RKO (cell line): ENCODE data around the gene PTP4A2.
"Not testable (repeated sequence)": the region's sequence is repeated elsewhere in the genome, so short reads cannot be mapped to it uniquely, and the experiment has no call there.

Source experiments
- DNase-seq: peaks from one replicate; pipeline ENCODE4 v3.0.0-alpha.2; 2016; ENCODE audit warnings: low spot score

Gene PTP4A2

GRCh38 chr1:31924839-31925238, 13.3 kb downstream of the PTP4A2 start:
- DNase-seq: no peak

- no peak for DNase-seq
These were observed 14.2 kb downstream of the PTP4A2 start for GRCh38 chr1:31923901-31924535.

- no peak for DNase-seq
These were observed 17.2 kb downstream of the PTP4A2 start for GRCh38 chr1:31920956-31921355.

GRCh38 chr1:31919591-31919990, 18.6 kb downstream of the PTP4A2 start:
- no peak for DNase-seq

- DNase-seq: no peak
These were observed 22.7 kb downstream of the PTP4A2 start for GRCh38 chr1:31915438-31915837.

GRCh38 chr1:31913968-31914367, 24.2 kb downstream of the PTP4A2 start:
- DNase-seq: no peak

GRCh38 chr1:31912839-31913239, 25.3 kb downstream of the PTP4A2 start:
- no peak for DNase-seq

GRCh38 chr1:31911994-31912780, 26.0 kb downstream of the PTP4A2 start:
- no peak for DNase-seq

GRCh38 chr1:31910933-31911332, 27.2 kb downstream of the PTP4A2 start:
- DNase-seq: no peak

- DNase-seq: no peak
These were observed 28.5 kb downstream of the PTP4A2 start for GRCh38 chr1:31909691-31910090.

- no peak for DNase-seq
These were observed 31.6 kb downstream of the PTP4A2 start for GRCh38 chr1:31906557-31906956.

GRCh38 chr1:31905681-31906080, 32.5 kb downstream of the PTP4A2 start:
- DNase-seq: no peak

- no peak for DNase-seq
These were observed 33.1 kb downstream of the PTP4A2 start for GRCh38 chr1:31905093-31905509.

- peak; percentile 59 for DNase-seq
These were observed 33.7 kb downstream of the PTP4A2 start for GRCh38 chr1:31904339-31905092.

GRCh38 chr1:31902510-31902860, 35.7 kb downstream of the PTP4A2 start:
- no peak for DNase-seq

- no peak for DNase-seq
These were observed 36.2 kb downstream of the PTP4A2 start for GRCh38 chr1:31901838-31902509.

- no peak for DNase-seq
These were observed 37.4 kb downstream of the PTP4A2 start for GRCh38 chr1:31900790-31901189.

GRCh38 chr1:31897526-31898100, 40.6 kb downstream of the PTP4A2 start:
- DNase-seq: no peak

GRCh38 chr1:31895474-31896198, 42.5 kb downstream of the PTP4A2 start:
- not testable (repeated sequence) for DNase-seq

GRCh38 chr1:31891280-31891679, 46.9 kb downstream of the PTP4A2 start:
- DNase-seq: no peak

- DNase-seq: no peak
These were observed 49.9 kb downstream of the PTP4A2 start for GRCh38 chr1:31888291-31888690.
